PFSK-1 (cell line): Measurements from ENCODE around the gene STXBP1.

Source experiments
- FOXP2 ChIP-seq: optimal IDR thresholded peaks from 2 replicates; pipeline ENCODE3; 2011; ENCODE audit warnings: borderline replicate concordance, control low read depth, inconsistent platforms; ENCODE audit not compliant: insufficient read depth; ENCODE audit errors: extremely low read length, extremely low read depth
- POLR2AphosphoS5 ChIP-seq: IDR thresholded peaks from 2 replicates; pipeline ENCODE4 v1.6.1; 2012; ENCODE audit warnings: low read depth, mild to moderate bottlenecking, control low read depth, low read length, moderate library complexity
- SIN3A ChIP-seq: IDR thresholded peaks from 2 replicates; pipeline ENCODE4 v1.6.1; 2012; ENCODE audit warnings: mild to moderate bottlenecking, low read length, moderate library complexity, borderline replicate concordance; ENCODE audit not compliant: insufficient read depth
- TAF1 ChIP-seq: IDR thresholded peaks from 2 replicates; pipeline ENCODE4 v1.6.1; 2012; ENCODE audit warnings: low read length, control low read depth, borderline replicate concordance; ENCODE audit not compliant: insufficient read depth
- TF ChIP-seq, protein P1 (sequence below), 2 experiments: IDR thresholded peaks; 2 replicates each; pipeline versions ENCODE4 v1.6.1 to v1.8.0; 2011 to 2012; ENCODE audit warnings: low read depth in 2 of 2, low read length in 2 of 2, control low read depth in 1 of 2, inconsistent platforms in 1 of 2, mild to moderate bottlenecking in 1 of 2, moderate library complexity in 1 of 2; ENCODE audit not compliant: insufficient read depth in 1 of 2

- TF ChIP-seq TAF1 (no peak), POLR2AphosphoS5 (no peak), SIN3A (no peak), FOXP2 (no peak)
- TF ChIP-seq, protein P1, sequence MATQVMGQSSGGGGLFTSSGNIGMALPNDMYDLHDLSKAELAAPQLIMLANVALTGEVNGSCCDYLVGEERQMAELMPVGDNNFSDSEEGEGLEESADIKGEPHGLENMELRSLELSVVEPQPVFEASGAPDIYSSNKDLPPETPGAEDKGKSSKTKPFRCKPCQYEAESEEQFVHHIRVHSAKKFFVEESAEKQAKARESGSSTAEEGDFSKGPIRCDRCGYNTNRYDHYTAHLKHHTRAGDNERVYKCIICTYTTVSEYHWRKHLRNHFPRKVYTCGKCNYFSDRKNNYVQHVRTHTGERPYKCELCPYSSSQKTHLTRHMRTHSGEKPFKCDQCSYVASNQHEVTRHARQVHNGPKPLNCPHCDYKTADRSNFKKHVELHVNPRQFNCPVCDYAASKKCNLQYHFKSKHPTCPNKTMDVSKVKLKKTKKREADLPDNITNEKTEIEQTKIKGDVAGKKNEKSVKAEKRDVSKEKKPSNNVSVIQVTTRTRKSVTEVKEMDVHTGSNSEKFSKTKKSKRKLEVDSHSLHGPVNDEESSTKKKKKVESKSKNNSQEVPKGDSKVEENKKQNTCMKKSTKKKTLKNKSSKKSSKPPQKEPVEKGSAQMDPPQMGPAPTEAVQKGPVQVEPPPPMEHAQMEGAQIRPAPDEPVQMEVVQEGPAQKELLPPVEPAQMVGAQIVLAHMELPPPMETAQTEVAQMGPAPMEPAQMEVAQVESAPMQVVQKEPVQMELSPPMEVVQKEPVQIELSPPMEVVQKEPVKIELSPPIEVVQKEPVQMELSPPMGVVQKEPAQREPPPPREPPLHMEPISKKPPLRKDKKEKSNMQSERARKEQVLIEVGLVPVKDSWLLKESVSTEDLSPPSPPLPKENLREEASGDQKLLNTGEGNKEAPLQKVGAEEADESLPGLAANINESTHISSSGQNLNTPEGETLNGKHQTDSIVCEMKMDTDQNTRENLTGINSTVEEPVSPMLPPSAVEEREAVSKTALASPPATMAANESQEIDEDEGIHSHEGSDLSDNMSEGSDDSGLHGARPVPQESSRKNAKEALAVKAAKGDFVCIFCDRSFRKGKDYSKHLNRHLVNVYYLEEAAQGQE (IDR thresholded peaks at IDR 0.05; ENCODE audit: insufficient read depth in 1 of 2, low read depth in 2 of 2, low read length in 2 of 2) = no peak
Measured at GRCh38 chr9:127562279-127562796, 49.7 kb upstream of the STXBP1 start.
